NCI-H2227 (cell line): ENCODE data around the gene CFAP58.

Experiments
- DNase-seq: peaks from one replicate; lab custom pipeline; 2025; ENCODE audit not compliant: unreplicated experiment; lab: John Stamatoyannopoulos, UW

The CFAP58 gene

GRCh38 chr10:104334561-104334960 is 19.1 kb upstream of the CFAP58 start:
- DNase-seq: no peak

GRCh38 chr10:104334965-104335650 is 18.5 kb upstream of the CFAP58 start:
- no peak for DNase-seq

- DNase-seq: no peak
These were observed 16.7 kb upstream of the CFAP58 start for GRCh38 chr10:104336821-104337467.

GRCh38 chr10:104337521-104337984 is 16.1 kb upstream of the CFAP58 start:
- no peak for DNase-seq

GRCh38 chr10:104337985-104338735 is 15.5 kb upstream of the CFAP58 start, which contains the start of gene ITPRIP:
Gene ITPRIP, minus strand, starts transcription at chr10:104338465. Its CDS starts 22,414 bp downstream, at chr10:104316051.
- DNase-seq: peak; percentile 44

- no peak for DNase-seq
These were observed 14.0 kb upstream of the CFAP58 start for GRCh38 chr10:104339469-104340110.

- DNase-seq: no peak
These were observed 13.5 kb upstream of the CFAP58 start for GRCh38 chr10:104340111-104340526.

GRCh38 chr10:104340641-104341040 is 13.0 kb upstream of the CFAP58 start:
- no peak for DNase-seq

- no peak for DNase-seq
These were observed 10.7 kb upstream of the CFAP58 start for GRCh38 chr10:104342941-104343411.

GRCh38 chr10:104344219-104344618 is 9.4 kb upstream of the CFAP58 start:
- DNase-seq: no peak

- DNase-seq: no peak
These were observed 8.1 kb upstream of the CFAP58 start for GRCh38 chr10:104345515-104345914.

- no peak for DNase-seq
These were observed 7.7 kb upstream of the CFAP58 start for GRCh38 chr10:104345941-104346340.

GRCh38 chr10:104347295-104348045 is 6.2 kb upstream of the CFAP58 start:
- DNase-seq: no peak

- no peak for DNase-seq
These were observed 5.0 kb upstream of the CFAP58 start for GRCh38 chr10:104348601-104349000.

GRCh38 chr10:104349623-104350126 is 4.0 kb upstream of the CFAP58 start:
- DNase-seq: no peak

- peak; percentile 54 for DNase-seq
These were observed 3.5 kb upstream of the CFAP58 start for GRCh38 chr10:104350127-104350635.

GRCh38 chr10:104351061-104351702 is 2.5 kb upstream of the CFAP58 start:
- DNase-seq: no peak

- no peak for DNase-seq
These were observed 1.7 kb upstream of the CFAP58 start for GRCh38 chr10:104351919-104352318.

- DNase-seq: no peak
These were observed 6.2 kb downstream of the CFAP58 start for GRCh38 chr10:104359811-104360210.
